Suprapubic skin (tissue), 3 donors: ENCODE measurements around the gene ZFHX2.

Source experiments
- POLR2A ChIP-seq, 2 donors: fragments of 450-650 bp; IDR thresholded peaks; one replicate each; pipeline ENCODE4 v1.6.1; 2017; ENCODE audit warnings: antibody characterized with exemption in 2 of 2, mild to moderate bottlenecking in 2 of 2, moderate library complexity in 2 of 2
- TF ChIP-seq, protein P1 (sequence below), 2 donors: fragments of 200-600 bp in 1 of 2; fragments of 450-650 bp in 1 of 2; sonication (generic) in 1 of 2; IDR thresholded peaks; one replicate each; pipeline ENCODE4 v1.5.1; 2016 to 2019; ENCODE audit warnings: antibody characterized with exemption in 2 of 2, mild to moderate bottlenecking in 1 of 2, moderate library complexity in 1 of 2

DNA sequence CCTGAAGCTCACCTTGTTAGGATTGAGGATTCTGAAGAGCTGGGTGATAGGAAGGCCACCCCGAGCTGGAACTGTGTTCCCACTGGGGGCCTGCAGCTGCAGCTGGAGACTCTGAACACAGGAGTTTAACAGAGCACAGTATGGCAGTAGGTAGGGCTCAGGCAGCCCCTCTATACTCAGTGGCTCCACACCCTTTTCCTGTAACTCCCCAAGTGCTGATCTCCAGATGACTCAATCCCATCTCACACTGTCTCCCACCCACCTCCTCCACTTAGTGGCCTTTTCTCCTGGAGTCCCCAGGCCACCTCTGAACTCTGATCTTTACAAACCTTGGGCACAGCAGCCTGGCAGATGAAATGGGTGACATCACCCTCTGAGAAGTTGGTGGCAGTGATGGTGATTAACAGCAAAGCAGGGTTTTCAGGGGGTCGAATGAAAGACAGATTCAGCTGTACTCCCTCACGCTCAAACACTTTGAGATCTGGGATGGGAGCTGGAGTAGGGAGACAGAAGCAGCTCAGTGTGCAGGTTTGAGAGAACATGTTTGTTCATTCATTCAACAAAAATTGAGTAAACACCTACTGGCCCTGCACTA is 8.5 kb upstream of the ZFHX2 start:
- TF ChIP-seq, protein P1, sequence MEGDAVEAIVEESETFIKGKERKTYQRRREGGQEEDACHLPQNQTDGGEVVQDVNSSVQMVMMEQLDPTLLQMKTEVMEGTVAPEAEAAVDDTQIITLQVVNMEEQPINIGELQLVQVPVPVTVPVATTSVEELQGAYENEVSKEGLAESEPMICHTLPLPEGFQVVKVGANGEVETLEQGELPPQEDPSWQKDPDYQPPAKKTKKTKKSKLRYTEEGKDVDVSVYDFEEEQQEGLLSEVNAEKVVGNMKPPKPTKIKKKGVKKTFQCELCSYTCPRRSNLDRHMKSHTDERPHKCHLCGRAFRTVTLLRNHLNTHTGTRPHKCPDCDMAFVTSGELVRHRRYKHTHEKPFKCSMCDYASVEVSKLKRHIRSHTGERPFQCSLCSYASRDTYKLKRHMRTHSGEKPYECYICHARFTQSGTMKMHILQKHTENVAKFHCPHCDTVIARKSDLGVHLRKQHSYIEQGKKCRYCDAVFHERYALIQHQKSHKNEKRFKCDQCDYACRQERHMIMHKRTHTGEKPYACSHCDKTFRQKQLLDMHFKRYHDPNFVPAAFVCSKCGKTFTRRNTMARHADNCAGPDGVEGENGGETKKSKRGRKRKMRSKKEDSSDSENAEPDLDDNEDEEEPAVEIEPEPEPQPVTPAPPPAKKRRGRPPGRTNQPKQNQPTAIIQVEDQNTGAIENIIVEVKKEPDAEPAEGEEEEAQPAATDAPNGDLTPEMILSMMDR (IDR thresholded peaks at IDR 0.05): no peak
- TF ChIP-seq POLR2A (IDR thresholded peaks at IDR 0.05): no peak
